Testis (tissue), 3 donors: ENCODE results near the gene CIPC. TPM values are rescaled to one million over a fixed set of nuclear protein-coding genes. Genes with fewer than 3 reads are reported as not detected.

Experiments used
- DNase-seq: peaks from one replicate; pipeline ENCODE4 v3.0.0-alpha.2; 2019
- H3K27ac ChIP-seq, 2 donors: fragments of 200-600 bp; sonication (generic); one replicate each; pipeline ENCODE4 v1.5.1; 2019
- H3K27me3 ChIP-seq: fragments of 200-600 bp; sonication (generic); one replicate; pipeline ENCODE4 v1.5.1; 2019
- H3K36me3 ChIP-seq: fragments of 200-600 bp; sonication (generic); one replicate; pipeline ENCODE4 v1.5.1; 2017; ENCODE audit warnings: low read depth; ENCODE audit errors: missing control alignments
- H3K4me1 ChIP-seq: fragments of 200-600 bp; sonication (generic); one replicate; pipeline ENCODE4 v1.5.1; 2019
- H3K4me3 ChIP-seq, 2 donors: fragments of 200-600 bp; sonication (generic); one replicate each; pipeline ENCODE4 v1.5.1; 2017 to 2019
- H3K9me3 ChIP-seq: fragments of 200-600 bp; sonication (generic); one replicate; pipeline ENCODE4 v1.5.1; 2017
- CTCF ChIP-seq, 3 experiments: fragments of 450-650 bp in 2 of 3; fragments of 200-600 bp in 1 of 3; sonication (generic) in 1 of 3; IDR thresholded peaks; one replicate each; pipeline ENCODE4 v1.5.1; 2016 to 2019; ENCODE audit warnings: antibody characterized with exemption in 3 of 3, mild to moderate bottlenecking in 2 of 3, moderate library complexity in 1 of 3
- POLR2A ChIP-seq: fragments of 450-650 bp; IDR thresholded peaks from one replicate; pipeline ENCODE4 v1.6.1; 2017; ENCODE audit warnings: antibody characterized with exemption, mild to moderate bottlenecking, moderate library complexity
- WGBS, 2 donors: methylation state at CpG; one replicate each; pipeline ENCODE4 v1.1.5; 2018; 5-methylcytosine and 5-hydroxymethylcytosine counted together
- intact Hi-C: fragments of 100-400 bp; cut with DNase I; formaldehyde crosslinking; loops from one replicate; pipeline ENCODE4 v1.15.1; 2023; ENCODE audit warnings: low total_unique reads
- polyA plus RNA-seq: library from polyadenylated mRNA; stranded (reverse); fragments of 350-450 nt; fragmentation: Illumina TruSeq; extraction: RNeasy Lipid Tissue Mini Kit (QIAGEN cat#74804); gene quantifications from one replicate; pipeline ENCODE4 v1.2.3, GENCODE V29; 2014; ENCODE audit warnings: low read depth, low replicate concordance; ENCODE audit not compliant: insufficient read depth
- total RNA-seq, 2 donors: library from RNA; depleted of rRNA; stranded (reverse); fragments of >200 nt; gene quantifications; one replicate each; pipeline ENCODE4 v1.2.3, GENCODE V29; 2016

Gene CIPC
- total and polyA plus RNA-seq, 3 donors from 2014 or later: 23.4 to 48.3 (median 44.5) TPM

- no peak overlapping the region for H3K27ac ChIP-seq
- no peaks in the 10 kb centered on the region for H3K9me3 ChIP-seq
- H3K4me3 ChIP-seq: no peak overlapping the region
- H3K36me3 ChIP-seq: no peaks in the 10 kb centered on the region
- DNase-seq: no peak
- peaks cover 23% of the 10 kb centered on the region for H3K4me1 ChIP-seq
- intact Hi-C loops: no loop called here
- WGBS, 2 donors: 73 to 85% methylated on average over 3 of the region's 3 CpGs
- TF ChIP-seq CTCF (IDR thresholded peaks at IDR 0.05) (no peak), POLR2A (no peak)
- no peaks in the 10 kb centered on the region for H3K27me3 ChIP-seq
These were observed 6.3 kb downstream of the CIPC start for GRCh38 chr14:77104393-77104792.

GRCh38 chr14:77105145-77105939, 7.3 kb downstream of the CIPC start:
- H3K27ac ChIP-seq: peak overlapping the region in 1 of 2 donors; percentile 32
- H3K4me3 ChIP-seq: no peak overlapping the region
- no peak for DNase-seq
- peaks cover 24% of the 10 kb centered on the region for H3K4me1 ChIP-seq
- H3K36me3 ChIP-seq: no peaks in the 10 kb centered on the region
- no peaks in the 10 kb centered on the region for H3K27me3 ChIP-seq
- H3K9me3 ChIP-seq: no peaks in the 10 kb centered on the region
- 62 to 63% methylated on average over 6 of the region's 6 CpGs for WGBS, 2 donors
- intact Hi-C loops: no loop called here
- TF ChIP-seq POLR2A (no peak), CTCF (IDR thresholded peaks at IDR 0.05) (no peak)

- Histone ChIP-seq H3K9me3 (no peaks in the 10 kb centered on the region), H3K4me1 (peaks cover 25% of the 10 kb centered on the region), H3K36me3 (no peaks in the 10 kb centered on the region), H3K4me3 (no peak overlapping the region), H3K27me3 (no peaks in the 10 kb centered on the region), H3K27ac (no peak overlapping the region)
- TF ChIP-seq CTCF (IDR thresholded peaks at IDR 0.05) (no peak), POLR2A (no peak)
- intact Hi-C loops: no loop called here
- DNase-seq: no peak
- WGBS, 2 donors: 71 to 96% methylated on average over 3 of the region's 3 CpGs
These were observed 8.6 kb downstream of the CIPC start for GRCh38 chr14:77106666-77107065.

GRCh38 chr14:77107228-77107627, 9.2 kb downstream of the CIPC start:
- no peaks in the 10 kb centered on the region for H3K9me3 ChIP-seq
- no peak for DNase-seq
- H3K4me1 ChIP-seq: peaks cover 29% of the 10 kb centered on the region
- no peak for TF ChIP-seq POLR2A
- no peak for TF ChIP-seq CTCF (IDR thresholded peaks at IDR 0.05)
- no peak overlapping the region for H3K27ac ChIP-seq
- no peaks in the 10 kb centered on the region for H3K27me3 ChIP-seq
- no peaks in the 10 kb centered on the region for H3K36me3 ChIP-seq
- intact Hi-C loops: no loop called here
- no peak overlapping the region for H3K4me3 ChIP-seq
- 71 to 78% methylated on average over 2 of the region's 2 CpGs for WGBS, 2 donors

GRCh38 chr14:77108753-77109152, 10.7 kb downstream of the CIPC start:
- H3K4me3 ChIP-seq: no peak overlapping the region
- peak overlapping the region in 1 of 2 donors; percentile 78 for H3K27ac ChIP-seq
- H3K36me3 ChIP-seq: no peaks in the 10 kb centered on the region
- DNase-seq: no peak
- WGBS, 2 donors: 93 to 100% methylated on average over 2 of the region's 2 CpGs
- H3K27me3 ChIP-seq: no peaks in the 10 kb centered on the region
- peaks cover 22% of the 10 kb centered on the region for H3K4me1 ChIP-seq
- TF ChIP-seq POLR2A (no peak), CTCF (IDR thresholded peaks at IDR 0.05) (no peak)
- no peaks in the 10 kb centered on the region for H3K9me3 ChIP-seq
- intact Hi-C loops: no loop called here
